GM23338 (cell line): ENCODE results near the gene NSD1. TPM values are rescaled to one million over a fixed set of nuclear protein-coding genes. Genes with fewer than 3 reads are reported as not detected.

Experiments used
- ATAC-seq: fragments of 200-7000 bp; cut with Tn5 transposase; 3 replicates; pipeline ENCODE4 v1.9.1; 2020
- DNase-seq: peaks from one replicate; pipeline ENCODE4 v3.0.0-alpha.2; 2015; ENCODE audit warnings: low spot score
- H2AFZ ChIP-seq: fragments of 200-600 bp; sonication (generic); 2 replicates; pipeline ENCODE4 v1.8.0; 2016; ENCODE audit warnings: antibody characterized with exemption, mild to moderate bottlenecking, moderate library complexity
- H3F3A ChIP-seq: fragments of 200-600 bp; sonication (generic); replicated peaks from 2 replicates; pipeline ENCODE4 v1.8.0; 2017; ENCODE audit warnings: antibody characterized with exemption, mixed run types, low read depth
- H3K27ac ChIP-seq: fragments of 200-600 bp; sonication (generic); 2 replicates; pipeline ENCODE4 v1.6.1; 2016; ENCODE audit warnings: low read depth
- H3K27me3 ChIP-seq: fragments of 200-600 bp; sonication (generic); 2 replicates; pipeline ENCODE4 v1.8.0; 2016; ENCODE audit warnings: mild to moderate bottlenecking, mixed run types, moderate library complexity; ENCODE audit not compliant: insufficient read depth
- H3K36me3 ChIP-seq: fragments of 200-600 bp; sonication (generic); 2 replicates; pipeline ENCODE4 v1.8.0; 2016; ENCODE audit warnings: mild to moderate bottlenecking; ENCODE audit not compliant: insufficient read depth
- H3K4me1 ChIP-seq: fragments of 200-600 bp; sonication (generic); 2 replicates; pipeline ENCODE4 v1.8.0; 2016; ENCODE audit warnings: mild to moderate bottlenecking, moderate library complexity; ENCODE audit not compliant: insufficient read depth
- H3K4me2 ChIP-seq: fragments of 200-600 bp; sonication (generic); 2 replicates; pipeline ENCODE4 v1.7.1; 2017; ENCODE audit warnings: mixed run types
- H3K4me3 ChIP-seq: fragments of 200-600 bp; sonication (generic); 2 replicates; pipeline ENCODE4 v1.6.1; 2016; ENCODE audit warnings: mixed run types
- H3K79me2 ChIP-seq: fragments of 200-600 bp; sonication (generic); replicated peaks from 2 replicates; pipeline ENCODE4 v1.8.0; 2017; ENCODE audit warnings: mild to moderate bottlenecking; ENCODE audit not compliant: insufficient read depth
- H3K9me2 ChIP-seq: fragments of 200-600 bp; sonication (generic); 2 replicates; pipeline ENCODE4 v1.8.0; 2017; ENCODE audit not compliant: insufficient read depth
- H4K20me1 ChIP-seq: fragments of 200-600 bp; sonication (generic); replicated peaks from 2 replicates; pipeline ENCODE4 v1.8.0; 2017; ENCODE audit warnings: mild to moderate bottlenecking; ENCODE audit not compliant: insufficient read depth
- H3K27ac Mint-ChIP-seq: 2 replicates; pipeline ENCODE4 v1.8.0; 2020; ENCODE audit warnings: inconsistent platforms, mild to moderate bottlenecking, moderate library complexity, mixed read lengths
- H3K27me3 Mint-ChIP-seq: 3 replicates; pipeline ENCODE4 v1.8.0; 2022; ENCODE audit warnings: low read depth, mild to moderate bottlenecking, moderate library complexity, mixed read lengths, inconsistent platforms; ENCODE audit not compliant: insufficient read depth, poor library complexity
- H3K36me3 Mint-ChIP-seq: 3 replicates; pipeline ENCODE4 v1.8.0; 2021; ENCODE audit warnings: low read depth, mild to moderate bottlenecking, inconsistent platforms, moderate library complexity, mixed read lengths
- H3K4me1 Mint-ChIP-seq: 3 replicates; pipeline ENCODE4 v1.8.0; 2020; ENCODE audit warnings: mild to moderate bottlenecking, inconsistent platforms, mixed read lengths
- H3K4me3 Mint-ChIP-seq: 3 replicates; pipeline ENCODE4 v1.8.0; 2021; ENCODE audit warnings: moderate library complexity, mild to moderate bottlenecking, inconsistent platforms, mixed read lengths
- H3K9me3 Mint-ChIP-seq: 3 replicates; pipeline ENCODE4 v1.8.0; 2020; ENCODE audit warnings: moderate library complexity, mild to moderate bottlenecking, inconsistent platforms, mixed read lengths
- CREB1 ChIP-seq: fragments of 250-450 bp; sonication (Bioruptor Pico); IDR thresholded peaks from 2 replicates; pipeline ENCODE4 v1.5.0; 2020; ENCODE audit warnings: low read depth, mild to moderate bottlenecking, moderate library complexity
- CTCF ChIP-seq, 2 experiments: fragments of 200-600 bp in 1 of 2; sonication (generic) in 1 of 2; conservative IDR thresholded peaks; 2 replicates each; pipeline versions ENCODE4 v1.5.1 to v1.6.1; 2016 to 2017; ENCODE audit warnings: antibody characterized with exemption in 2 of 2, low read depth in 2 of 2, mild to moderate bottlenecking in 2 of 2, moderate library complexity in 1 of 2
- ETS1 ChIP-seq: IDR thresholded peaks from 2 replicates; pipeline ENCODE4 v1.6.1; 2016; ENCODE audit warnings: antibody characterized with exemption
- EZH2 ChIP-seq: fragments of 200-600 bp; sonication (generic); IDR thresholded peaks from one replicate; pipeline ENCODE4 v1.8.0; 2017; ENCODE audit warnings: antibody characterized with exemption, mild to moderate bottlenecking, low read depth; ENCODE audit not compliant: unreplicated experiment
- EZH2phosphoT487 ChIP-seq: fragments of 200-600 bp; sonication (generic); IDR thresholded peaks from one replicate; pipeline ENCODE4 v1.8.1; 2018; ENCODE audit warnings: antibody characterized with exemption; ENCODE audit not compliant: unreplicated experiment
- JUNB ChIP-seq: IDR thresholded peaks from one replicate; pipeline ENCODE4 v1.6.1; 2016; ENCODE audit warnings: antibody characterized with exemption; ENCODE audit not compliant: unreplicated experiment
- NANOG ChIP-seq: IDR thresholded peaks from 2 replicates; pipeline ENCODE4 v1.6.1; 2016; ENCODE audit warnings: antibody characterized with exemption, borderline replicate concordance
- POLR2AphosphoS5 ChIP-seq: IDR thresholded peaks from 2 replicates; pipeline ENCODE4 v1.6.1; 2016; ENCODE audit warnings: antibody characterized with exemption, low read depth
- STAT1 ChIP-seq: IDR thresholded peaks from one replicate; pipeline ENCODE4 v1.6.1; 2016; ENCODE audit warnings: antibody characterized with exemption; ENCODE audit not compliant: unreplicated experiment
- ZNF331 ChIP-seq: fragments of 250-450 bp; sonication (Bioruptor Pico); IDR thresholded peaks from 2 replicates; pipeline ENCODE4 v1.5.0; 2020; ENCODE audit warnings: low read depth, mild to moderate bottlenecking, moderate library complexity
- ZNF462 ChIP-seq: fragments of 250-450 bp; sonication (Bioruptor Pico); IDR thresholded peaks from 2 replicates; pipeline ENCODE4 v1.5.0; 2020; ENCODE audit warnings: mild to moderate bottlenecking, moderate library complexity
- polyA plus RNA-seq: library from polyadenylated mRNA; unstranded; fragments of >200 nt; fragmentation: Nextera tagmentation; extraction: Ambion mirVana; gene quantifications from 2 replicates; pipeline ENCODE4 v1.2.1, GENCODE V29; 2016
- total RNA-seq: library from RNA; depleted of rRNA; stranded (reverse); fragments of >200 nt; shearing (Covaris generic); gene quantifications from 2 replicates; pipeline ENCODE4 v1.2.3, GENCODE V29; 2014

Gene NSD1
- total and polyA plus RNA-seq, 2 experiments from 2014 or later, result 96.4 to 106 TPM

GRCh38 chr5:177185993-177186392 is 52.4 kb downstream of the NSD1 start:
- no peak for DNase-seq
- TF ChIP-seq STAT1, result no peak
- no peak for TF ChIP-seq ETS1
- no peak for TF ChIP-seq CREB1 (CRISPR knock-in tag)
- TF ChIP-seq JUNB, result no peak
- no peak for TF ChIP-seq EZH2phosphoT487
- no peak for TF ChIP-seq ZNF331 (CRISPR knock-in tag)
- TF ChIP-seq POLR2AphosphoS5, result no peak
- no peak for TF ChIP-seq CTCF (conservative IDR thresholded peaks at IDR 0.05; ENCODE audit: low read depth in 2 of 2)
- TF ChIP-seq NANOG, result no peak
- Mint-ChIP-seq H3K36me3 (peaks cover 22% of the 10 kb centered on the region; the same call in 2 of the 3 replicates), H3K27me3 (no peaks in the 10 kb centered on the region), H3K9me3 (no peaks in the 10 kb centered on the region), H3K27ac (no peak overlapping the region), H3K4me3 (no peak overlapping the region), H3K4me1 (peaks cover 13% of the 10 kb centered on the region; the same call in 2 of the 3 replicates)
- no peaks in the 10 kb centered on the region for H3K36me3 ChIP-seq
- H2AFZ ChIP-seq, result no peak overlapping the region
- H3K4me2 ChIP-seq, result no peak overlapping the region
- no peak overlapping the region for H3K4me3 ChIP-seq
- H4K20me1 ChIP-seq, result peaks cover 50% of the 10 kb centered on the region
- H3F3A ChIP-seq, result peaks cover 11% of the 10 kb centered on the region
- no peak for ATAC-seq
- peak overlapping the region; percentile 73; the same call in 1 of the 2 replicates for H3K27ac ChIP-seq
- no peaks in the 10 kb centered on the region for H3K27me3 ChIP-seq
- H3K4me1 ChIP-seq, result 0 out of 2 replicates have a peak, but pooled peaks cover 2% of the 10 kb centered on the region
- no peaks in the 10 kb centered on the region for H3K9me2 ChIP-seq
- peaks cover 96% of the 10 kb centered on the region for H3K79me2 ChIP-seq

GRCh38 chr5:177186645-177187044 is 53.1 kb downstream of the NSD1 start:
- no peak for ATAC-seq
- Mint-ChIP-seq H3K27me3 (no peaks in the 10 kb centered on the region), H3K36me3 (peaks cover 24% of the 10 kb centered on the region; the same call in 2 of the 3 replicates), H3K4me3 (no peak overlapping the region), H3K9me3 (no peaks in the 10 kb centered on the region), H3K27ac (no peak overlapping the region), H3K4me1 (peaks cover 11% of the 10 kb centered on the region; the same call in 2 of the 3 replicates)
- peaks cover 96% of the 10 kb centered on the region for H3K79me2 ChIP-seq
- no peak overlapping the region for H3K4me2 ChIP-seq
- DNase-seq, result no peak
- H3K27me3 ChIP-seq, result no peaks in the 10 kb centered on the region
- 0 out of 2 replicates have a peak, but pooled peaks cover 1% of the 10 kb centered on the region for H3K36me3 ChIP-seq
- no peaks in the 10 kb centered on the region for H3K9me2 ChIP-seq
- H2AFZ ChIP-seq, result no peak overlapping the region
- H4K20me1 ChIP-seq, result peaks cover 50% of the 10 kb centered on the region
- H3K4me1 ChIP-seq, result 0 out of 2 replicates have a peak, but pooled peaks cover 2% of the 10 kb centered on the region
- no peak overlapping the region for H3K4me3 ChIP-seq
- H3F3A ChIP-seq, result peaks cover 11% of the 10 kb centered on the region
- H3K27ac ChIP-seq, result peak overlapping the region; percentile 73
- TF ChIP-seq JUNB (no peak), EZH2 (no peak), ZNF331 (CRISPR knock-in tag) (no peak), NANOG (no peak), POLR2AphosphoS5 (no peak), CREB1 (CRISPR knock-in tag) (no peak), STAT1 (no peak), ZNF462 (CRISPR knock-in tag) (no peak)
